CD1c-positive myeloid dendritic cell (primary cell): ENCODE results near the gene DCAF11.
"Not testable (repeated sequence)": the region's sequence is repeated elsewhere in the genome, so short reads cannot be mapped to it uniquely, and the experiment has no call there.

Experiments used
- DNase-seq: peaks from one replicate; pipeline ENCODE4 v3.0.0-alpha.2; 2016; ENCODE audit errors: extremely low spot score

The DCAF11 gene

GRCh38 chr14:24096545-24097181 is 17.9 kb upstream of the DCAF11 start:
- no peak for DNase-seq

- no peak for DNase-seq
Observed at GRCh38 chr14:24098229-24098926, 16.2 kb upstream of the DCAF11 start.

GRCh38 chr14:24098927-24099813 is 15.4 kb upstream of the DCAF11 start:
- DNase-seq, result no peak

GRCh38 chr14:24100197-24100981 is 14.2 kb upstream of the DCAF11 start:
- peak; percentile 10 for DNase-seq

GRCh38 chr14:24100982-24101494 is 13.5 kb upstream of the DCAF11 start:
- DNase-seq, result no peak

GRCh38 chr14:24102357-24103048 is 12.1 kb upstream of the DCAF11 start:
- DNase-seq, result no peak

GRCh38 chr14:24103451-24103850 is 11.1 kb upstream of the DCAF11 start:
- no peak for DNase-seq

GRCh38 chr14:24105609-24106239 is 8.9 kb upstream of the DCAF11 start:
- not testable (repeated sequence) for DNase-seq

GRCh38 chr14:24106672-24107271 is 7.8 kb upstream of the DCAF11 start:
- no peak for DNase-seq

- no peak for DNase-seq
Observed at GRCh38 chr14:24108336-24108874, 6.2 kb upstream of the DCAF11 start.

GRCh38 chr14:24110060-24110459 is 4.5 kb upstream of the DCAF11 start:
- no peak for DNase-seq

GRCh38 chr14:24110523-24110922 is 4.1 kb upstream of the DCAF11 start:
- DNase-seq, result no peak

- DNase-seq, result peak; percentile 11
Observed at GRCh38 chr14:24113379-24113800, 1.2 kb upstream of the DCAF11 start.

- peak; percentile 96 for DNase-seq
Observed at GRCh38 chr14:24113801-24114531, 611 bp upstream of the DCAF11 start.

GRCh38 chr14:24115422-24116127 is 998 bp downstream of the DCAF11 start:
- no peak for DNase-seq

GRCh38 chr14:24116128-24116814 is 1.7 kb downstream of the DCAF11 start:
- no peak for DNase-seq

GRCh38 chr14:24117179-24117578 is 2.6 kb downstream of the DCAF11 start:
- DNase-seq, result no peak

- DNase-seq, result no peak
Observed at GRCh38 chr14:24119691-24120090, 5.1 kb downstream of the DCAF11 start.
